GM19463 (cell line): ENCODE results near the gene ROS1.
"Not testable (repeated sequence)": the region's sequence is repeated elsewhere in the genome, so short reads cannot be mapped to it uniquely, and the experiment has no call there.

ENCODE experiments used
- ATAC-seq: cut with Tn5 transposase; IDR thresholded peaks from one replicate; pipeline ENCODE4 v1.9.1; 2021; ENCODE audit warnings: mild to moderate bottlenecking, moderate library complexity; ENCODE audit not compliant: unreplicated experiment

ROS1 gene

GRCh38 chr6:117425431-117426153, at the start of gene ROS1:
Gene ROS1 (minus strand): TSS chr6:117425942. CDS start chr6:117425656, 286 bp downstream.
- ATAC-seq: no peak

- no peak for ATAC-seq
Measured at GRCh38 chr6:117473401-117473800, 47.7 kb upstream of the ROS1 start.

GRCh38 chr6:117472667-117473066, 46.9 kb upstream of the ROS1 start:
- ATAC-seq: no peak

- no peak for ATAC-seq
Measured at GRCh38 chr6:117469791-117470190, 44.0 kb upstream of the ROS1 start.

- no peak for ATAC-seq
Measured at GRCh38 chr6:117469356-117469755, 43.6 kb upstream of the ROS1 start.

GRCh38 chr6:117468527-117468926, 42.8 kb upstream of the ROS1 start:
- ATAC-seq: not testable (repeated sequence)

GRCh38 chr6:117467876-117468275, 42.1 kb upstream of the ROS1 start:
- no peak for ATAC-seq

GRCh38 chr6:117465691-117466090, 39.9 kb upstream of the ROS1 start:
- no peak for ATAC-seq

GRCh38 chr6:117464700-117465099, 39.0 kb upstream of the ROS1 start:
- ATAC-seq: no peak

GRCh38 chr6:117463762-117464665, 38.3 kb upstream of the ROS1 start:
- peak; percentile 65 for ATAC-seq

- ATAC-seq: no peak
Measured at GRCh38 chr6:117459204-117459944, 33.6 kb upstream of the ROS1 start.

GRCh38 chr6:117456998-117457397, 31.3 kb upstream of the ROS1 start:
- no peak for ATAC-seq

- ATAC-seq: no peak
Measured at GRCh38 chr6:117456250-117456649, 30.5 kb upstream of the ROS1 start.

GRCh38 chr6:117451671-117452070, 25.9 kb upstream of the ROS1 start:
- no peak for ATAC-seq

GRCh38 chr6:117449549-117450439, 24.1 kb upstream of the ROS1 start:
- no peak for ATAC-seq

- no peak for ATAC-seq
Measured at GRCh38 chr6:117448732-117449485, 23.2 kb upstream of the ROS1 start.

GRCh38 chr6:117448011-117448410, 22.3 kb upstream of the ROS1 start:
- no peak for ATAC-seq

GRCh38 chr6:117446861-117447260, 21.1 kb upstream of the ROS1 start:
- ATAC-seq: no peak

GRCh38 chr6:117444600-117444999, 18.9 kb upstream of the ROS1 start:
- no peak for ATAC-seq

- ATAC-seq: not testable (repeated sequence)
Measured at GRCh38 chr6:117442313-117442712, 16.6 kb upstream of the ROS1 start.
